ENCODE results near the gene PPP1R2B.

The PPP1R2B gene

GRCh38 chr5:156879665-156880285 is 29.7 kb downstream of the PPP1R2B start:
- no peak for DNase-seq

GRCh38 chr5:156883316-156883875 is 33.3 kb downstream of the PPP1R2B start:
- DNase-seq, result no peak

- no peak for DNase-seq
Measured at GRCh38 chr5:156888520-156888919, 38.4 kb downstream of the PPP1R2B start.

GRCh38 chr5:156892223-156892622 is 42.1 kb downstream of the PPP1R2B start:
- no peak for DNase-seq

- DNase-seq, result no peak
Measured at GRCh38 chr5:156892864-156893263, 42.8 kb downstream of the PPP1R2B start.

- no peak for DNase-seq
Measured at GRCh38 chr5:156893517-156893916, 43.4 kb downstream of the PPP1R2B start.

- no peak for DNase-seq
Measured at GRCh38 chr5:156896546-156896945, 46.5 kb downstream of the PPP1R2B start.

Measured in fibroblast of skin of back (primary cell).